Fibroblast of skin of right biceps (primary cell): ENCODE data around the gene BASP1.

Experiments
- DNase-seq: peaks from one replicate; pipeline ENCODE4 v3.0.0-alpha.2; 2013

Gene BASP1

GRCh38 chr5:17192191-17192590 is 25.2 kb upstream of the BASP1 start:
- peak; percentile 64 for DNase-seq

- DNase-seq: no peak
These were observed 21.4 kb upstream of the BASP1 start for GRCh38 chr5:17196024-17196423.

GRCh38 chr5:17196697-17197096 is 20.7 kb upstream of the BASP1 start:
- DNase-seq: no peak

GRCh38 chr5:17203329-17204132 is 13.9 kb upstream of the BASP1 start:
- DNase-seq: peak; percentile 80

GRCh38 chr5:17204133-17204489 is 13.3 kb upstream of the BASP1 start:
- no peak for DNase-seq

- no peak for DNase-seq
These were observed 11.4 kb upstream of the BASP1 start for GRCh38 chr5:17206021-17206420.

GRCh38 chr5:17212191-17212590 is 5.2 kb upstream of the BASP1 start:
- no peak for DNase-seq

- no peak for DNase-seq
These were observed 4.4 kb upstream of the BASP1 start for GRCh38 chr5:17212996-17213395.

GRCh38 chr5:17213938-17214337 is 3.5 kb upstream of the BASP1 start:
- no peak for DNase-seq

- no peak for DNase-seq
These were observed 2.5 kb upstream of the BASP1 start for GRCh38 chr5:17214893-17215292.

GRCh38 chr5:17215361-17215760 is 2.1 kb upstream of the BASP1 start:
- DNase-seq: no peak

GRCh38 chr5:17216176-17216973 is 1.1 kb upstream of the BASP1 start:
- peak; percentile 78 for DNase-seq

- peak; percentile 58 for DNase-seq
These were observed 398 bp upstream of the BASP1 start for GRCh38 chr5:17216974-17217492.

- peak; percentile 87 for DNase-seq
These were observed 1.0 kb downstream of the BASP1 start for GRCh38 chr5:17218353-17219005.

GRCh38 chr5:17219006-17219422 is 1.6 kb downstream of the BASP1 start:
- peak; percentile 62 for DNase-seq

- DNase-seq: no peak
These were observed 2.0 kb downstream of the BASP1 start for GRCh38 chr5:17219469-17219868.

GRCh38 chr5:17219992-17220391 is 2.6 kb downstream of the BASP1 start:
- DNase-seq: no peak

- DNase-seq: no peak
These were observed 3.0 kb downstream of the BASP1 start for GRCh38 chr5:17220469-17220868.

GRCh38 chr5:17221843-17222636 is 4.6 kb downstream of the BASP1 start:
- DNase-seq: peak; percentile 42

GRCh38 chr5:17222664-17223063 is 5.2 kb downstream of the BASP1 start:
- peak; percentile 83 for DNase-seq

GRCh38 chr5:17223367-17224185 is 6.1 kb downstream of the BASP1 start:
- DNase-seq: no peak
